HuH-7 (cell line): ENCODE measurements around the gene GLB1L2.
"Not testable (repeated sequence)": the region's sequence is repeated elsewhere in the genome, so short reads cannot be mapped to it uniquely, and the experiment has no call there.

ENCODE experiments used
- DNase-seq: peaks from one replicate; pipeline ENCODE4 v3.0.0; 2011; ENCODE audit warnings: low spot score

GLB1L2 gene, protein sequence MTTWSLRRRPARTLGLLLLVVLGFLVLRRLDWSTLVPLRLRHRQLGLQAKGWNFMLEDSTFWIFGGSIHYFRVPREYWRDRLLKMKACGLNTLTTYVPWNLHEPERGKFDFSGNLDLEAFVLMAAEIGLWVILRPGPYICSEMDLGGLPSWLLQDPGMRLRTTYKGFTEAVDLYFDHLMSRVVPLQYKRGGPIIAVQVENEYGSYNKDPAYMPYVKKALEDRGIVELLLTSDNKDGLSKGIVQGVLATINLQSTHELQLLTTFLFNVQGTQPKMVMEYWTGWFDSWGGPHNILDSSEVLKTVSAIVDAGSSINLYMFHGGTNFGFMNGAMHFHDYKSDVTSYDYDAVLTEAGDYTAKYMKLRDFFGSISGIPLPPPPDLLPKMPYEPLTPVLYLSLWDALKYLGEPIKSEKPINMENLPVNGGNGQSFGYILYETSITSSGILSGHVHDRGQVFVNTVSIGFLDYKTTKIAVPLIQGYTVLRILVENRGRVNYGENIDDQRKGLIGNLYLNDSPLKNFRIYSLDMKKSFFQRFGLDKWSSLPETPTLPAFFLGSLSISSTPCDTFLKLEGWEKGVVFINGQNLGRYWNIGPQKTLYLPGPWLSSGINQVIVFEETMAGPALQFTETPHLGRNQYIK

DNA sequence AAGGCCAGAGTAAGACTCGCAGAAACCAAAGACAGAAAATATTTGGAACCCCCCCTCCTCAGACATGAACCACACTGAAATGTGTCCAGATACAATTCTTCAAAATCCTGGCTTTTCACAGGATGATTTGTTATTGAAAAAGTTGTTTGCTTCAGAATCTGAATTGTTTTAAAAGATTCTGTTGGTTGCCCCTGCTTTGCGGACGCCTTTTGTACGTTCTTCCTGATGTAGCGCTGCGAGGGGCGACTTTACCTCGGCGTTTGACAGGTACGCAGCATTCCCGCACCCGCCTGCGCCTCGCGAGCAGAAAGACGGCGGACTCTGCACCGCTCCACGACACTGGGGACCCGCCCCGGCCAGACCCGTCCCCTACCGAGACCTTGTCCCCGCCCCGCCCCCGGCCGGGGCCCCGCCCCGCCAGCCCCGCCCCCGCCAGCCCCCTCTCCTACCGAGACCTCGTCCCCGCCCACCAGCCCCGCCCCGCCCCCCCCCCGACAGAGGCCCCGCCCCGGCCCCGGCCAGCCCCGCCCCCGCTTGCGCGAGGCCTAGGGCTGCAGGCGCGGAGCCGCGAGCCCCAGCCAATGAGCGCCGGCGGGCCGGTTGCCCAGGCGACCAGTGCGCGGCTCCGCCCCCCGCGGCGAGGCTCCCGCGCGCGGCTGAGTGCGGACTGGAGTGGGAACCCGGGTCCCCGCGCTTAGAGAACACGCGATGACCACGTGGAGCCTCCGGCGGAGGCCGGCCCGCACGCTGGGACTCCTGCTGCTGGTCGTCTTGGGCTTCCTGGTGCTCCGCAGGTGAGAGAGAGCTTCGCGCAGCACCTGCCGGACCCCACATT is at the start of gene GLB1L2:
Gene GLB1L2, plus strand, starts transcription at position 635 of the 835 bp plus-strand sequence. Its CDS starts 74 bp downstream, at position 709.
- DNase-seq: no peak

DNA sequence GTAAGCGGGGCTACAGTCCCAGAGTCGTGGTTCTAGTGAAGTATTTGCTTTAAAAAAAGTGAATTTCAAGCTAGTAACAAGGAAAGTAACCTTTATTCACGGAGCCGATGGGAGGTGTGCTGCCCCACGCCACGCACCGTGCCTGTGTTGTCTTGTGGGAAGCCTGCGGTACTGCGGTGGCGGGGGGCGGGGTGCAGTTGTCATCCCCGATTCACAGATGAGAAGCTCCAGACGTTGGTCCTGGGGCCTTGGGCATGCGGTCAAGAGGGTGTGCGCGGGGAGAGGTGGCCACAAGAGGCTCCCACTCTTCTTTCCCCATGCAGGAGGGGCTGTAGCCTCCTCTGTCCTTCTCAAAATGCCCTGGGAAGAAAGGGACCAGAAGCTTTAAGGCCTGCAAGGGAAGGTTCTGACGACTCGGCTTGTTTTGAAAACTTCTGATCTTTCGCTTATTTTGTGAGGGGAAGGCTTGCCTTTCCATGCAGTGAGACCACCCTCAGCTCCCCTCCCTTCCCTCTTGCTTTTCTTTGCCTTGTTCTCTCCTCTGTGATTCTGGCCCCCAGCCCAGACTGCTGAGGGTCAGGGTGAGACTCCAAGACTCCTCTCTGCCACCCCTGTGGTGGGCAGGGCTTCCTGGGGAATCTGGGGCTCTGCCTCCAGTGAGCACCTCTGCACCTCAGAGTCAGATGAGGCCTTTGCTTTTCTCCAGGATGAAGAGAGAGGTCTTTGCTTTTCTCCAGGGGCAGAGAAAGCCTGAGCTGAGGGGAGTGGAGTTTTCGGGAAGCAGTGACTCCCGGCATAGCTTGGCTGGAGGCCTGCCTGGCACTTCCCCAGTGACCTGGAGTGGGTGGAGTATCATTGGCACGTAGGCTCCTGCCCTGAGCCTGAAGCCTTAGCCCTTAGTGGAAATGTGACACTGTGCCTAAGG is 49.4 kb upstream of the GLB1L2 start:
- DNase-seq: no peak

DNA sequence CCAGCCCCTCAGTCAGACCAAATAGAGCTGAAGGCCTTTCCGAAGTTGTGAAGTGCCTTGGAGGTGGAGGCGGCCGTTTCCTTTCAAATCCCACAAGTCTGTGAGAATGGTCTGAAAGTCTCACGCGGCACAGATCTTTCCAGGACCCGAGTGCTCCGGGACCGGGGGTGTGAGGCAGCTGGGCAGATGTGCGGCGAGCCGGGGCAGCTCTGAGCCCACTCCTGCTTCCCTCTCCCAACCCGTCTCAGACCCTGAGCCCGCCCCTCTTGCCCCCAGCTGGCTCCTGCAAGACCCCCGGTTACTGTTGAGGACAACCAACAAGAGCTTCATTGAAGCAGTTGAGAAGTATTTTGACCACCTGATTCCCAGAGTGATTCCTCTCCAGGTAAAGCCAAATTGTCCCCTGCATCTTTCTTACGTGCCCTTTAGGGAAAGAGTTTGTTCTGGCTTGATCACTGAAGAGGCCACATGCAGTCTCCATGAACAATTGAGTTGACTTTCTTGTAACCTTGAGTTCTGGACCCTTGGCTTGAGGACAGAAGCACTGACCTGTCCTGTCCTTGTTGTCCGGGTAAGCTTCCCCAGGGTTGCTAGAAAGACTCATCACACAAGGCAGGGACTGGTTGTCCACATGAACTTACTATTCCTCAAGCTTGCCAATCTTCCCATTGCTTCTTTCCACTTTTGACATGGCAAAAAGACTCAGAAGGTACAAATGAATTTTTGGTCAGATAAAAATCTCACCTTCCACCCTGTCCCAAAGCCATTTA is 48.1 kb upstream of the GLB1L2 start:
- no peak for DNase-seq

DNA sequence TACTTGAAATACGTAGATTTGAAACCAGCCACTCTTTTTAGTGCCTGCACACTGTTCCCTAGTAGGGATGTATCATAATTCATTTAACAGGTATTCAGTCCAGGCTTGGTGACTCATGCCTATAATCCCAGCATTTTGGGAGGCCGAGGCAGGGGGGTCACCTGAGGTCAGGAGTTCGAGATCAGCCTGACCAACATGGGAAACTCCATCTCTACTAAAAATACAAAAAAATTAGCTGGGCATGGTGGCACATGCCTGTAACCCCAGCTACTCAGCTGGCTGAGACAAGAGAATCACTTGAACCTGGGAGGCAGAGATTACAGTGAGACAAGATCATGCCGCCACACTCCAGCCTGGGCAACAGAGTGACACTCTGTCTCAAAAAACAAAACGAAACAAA is 47.4 kb upstream of the GLB1L2 start:
- not testable (repeated sequence) for DNase-seq

DNA sequence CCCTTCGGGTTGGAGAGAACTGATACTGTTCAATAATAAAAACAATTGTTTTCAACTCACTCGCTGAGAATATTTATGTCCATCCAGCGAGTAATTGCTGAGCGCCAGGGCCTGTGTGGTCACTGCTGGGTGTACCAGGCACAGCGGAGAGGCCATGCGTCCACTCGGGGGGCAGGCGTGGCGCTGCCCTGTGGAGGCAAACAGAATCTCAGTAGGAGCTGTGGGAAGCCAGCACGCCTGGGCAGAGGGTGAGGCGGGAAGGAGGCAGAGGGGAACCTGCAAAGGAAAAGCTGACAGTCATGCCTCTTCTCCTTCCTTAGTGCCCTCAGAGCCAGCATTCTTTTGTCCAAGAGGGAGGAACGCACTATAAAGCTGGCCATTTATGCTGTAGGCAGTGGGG is 44.2 kb upstream of the GLB1L2 start:
- DNase-seq: no peak

DNA sequence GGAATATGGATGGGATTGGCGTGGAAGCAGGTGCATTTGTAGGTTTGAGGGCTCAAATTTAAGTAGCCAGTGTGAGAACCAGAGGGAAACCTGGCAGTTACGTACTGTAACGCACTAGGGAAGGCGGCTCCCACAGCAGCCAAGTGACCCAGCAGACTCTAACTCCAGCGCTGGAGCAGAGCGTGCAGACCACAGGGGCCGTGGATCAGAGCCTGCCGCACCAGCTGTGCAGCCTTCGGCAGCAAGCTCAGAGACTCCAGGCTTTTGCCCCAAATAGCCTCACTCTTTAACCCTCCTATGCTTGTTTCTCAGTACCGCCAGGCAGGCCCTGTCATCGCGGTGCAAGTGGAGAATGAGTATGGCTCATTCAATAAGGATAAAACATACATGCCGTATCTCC is 43.3 kb upstream of the GLB1L2 start:
- DNase-seq: no peak

DNA sequence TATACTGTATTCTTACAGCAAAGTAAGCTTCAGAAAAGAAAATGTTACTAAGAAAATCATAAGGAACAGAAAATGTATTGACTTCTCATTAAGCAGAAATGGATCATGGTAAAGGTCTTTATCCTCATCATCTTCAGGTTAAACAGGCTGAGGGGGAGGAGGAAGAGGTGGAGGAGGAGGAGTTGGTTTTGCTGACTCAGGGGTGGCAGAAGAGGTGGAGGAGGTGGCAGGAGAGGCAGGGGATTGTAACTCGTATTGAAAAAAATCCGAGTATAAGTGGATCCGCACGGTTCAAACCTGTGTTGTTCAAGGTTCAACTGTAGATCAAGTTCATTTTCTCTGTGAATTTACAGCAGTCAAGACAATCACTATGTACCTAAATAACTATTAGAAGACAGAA is 42.6 kb upstream of the GLB1L2 start:
- no peak for DNase-seq

DNA sequence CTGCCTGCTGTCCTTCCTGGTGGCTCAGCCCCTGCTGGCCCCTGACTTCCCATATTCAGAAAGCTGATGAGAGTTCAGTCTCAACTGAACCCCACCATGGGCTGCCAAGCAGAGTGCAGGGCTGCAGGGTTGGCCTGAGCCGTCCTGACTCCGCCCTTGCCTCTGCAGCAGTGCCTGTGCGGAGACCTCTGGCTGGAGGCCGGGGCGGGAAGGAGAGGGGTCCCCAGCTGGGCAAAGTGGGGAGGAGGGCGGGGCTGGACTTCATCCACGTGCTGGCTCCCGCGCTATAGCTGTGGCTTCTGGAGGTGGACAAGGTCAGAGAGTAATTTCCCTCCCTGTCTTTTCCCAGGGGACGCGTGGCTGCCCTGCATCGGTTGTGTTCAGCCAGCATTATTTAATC is 42.0 kb upstream of the GLB1L2 start:
- no peak for DNase-seq

DNA sequence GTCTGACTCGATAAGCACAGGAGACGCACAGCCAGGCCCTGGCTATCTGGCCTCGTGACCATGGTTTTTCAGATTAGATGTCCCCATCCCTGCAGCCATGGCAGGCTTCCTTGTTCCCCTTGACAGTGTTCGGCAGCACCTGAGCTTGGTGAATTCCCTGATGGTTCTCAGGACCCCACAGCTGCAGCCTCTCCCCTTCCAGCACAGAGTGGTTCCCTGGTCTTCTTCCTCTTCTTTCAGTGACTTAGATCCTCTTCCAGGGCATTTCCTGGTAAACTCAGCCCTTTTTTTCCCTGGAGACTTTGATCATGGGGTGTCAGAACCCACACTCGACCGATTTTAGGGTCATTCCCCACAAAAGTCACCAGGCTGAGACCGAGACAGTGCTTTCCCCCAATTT is 41.1 kb upstream of the GLB1L2 start:
- no peak for DNase-seq

DNA sequence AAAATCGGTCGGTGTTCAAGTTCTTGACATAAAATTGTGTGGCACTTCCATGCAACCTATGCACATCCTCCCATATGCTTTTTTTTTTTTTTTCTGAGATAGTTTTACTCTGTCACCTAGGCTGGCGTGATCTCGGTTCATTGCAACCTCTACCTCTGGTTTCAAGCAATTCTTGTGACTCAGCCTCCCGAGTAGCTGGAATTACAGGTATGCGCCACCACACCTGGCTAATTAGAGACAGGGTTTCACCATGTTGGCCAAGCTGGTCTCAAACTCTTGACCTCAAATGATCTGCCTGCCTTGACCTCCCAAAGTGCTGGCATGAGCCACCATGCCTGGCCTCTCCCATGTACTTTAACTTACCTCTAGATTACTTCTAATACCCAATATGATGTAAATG is 40.6 kb upstream of the GLB1L2 start:
- no peak for DNase-seq

DNA sequence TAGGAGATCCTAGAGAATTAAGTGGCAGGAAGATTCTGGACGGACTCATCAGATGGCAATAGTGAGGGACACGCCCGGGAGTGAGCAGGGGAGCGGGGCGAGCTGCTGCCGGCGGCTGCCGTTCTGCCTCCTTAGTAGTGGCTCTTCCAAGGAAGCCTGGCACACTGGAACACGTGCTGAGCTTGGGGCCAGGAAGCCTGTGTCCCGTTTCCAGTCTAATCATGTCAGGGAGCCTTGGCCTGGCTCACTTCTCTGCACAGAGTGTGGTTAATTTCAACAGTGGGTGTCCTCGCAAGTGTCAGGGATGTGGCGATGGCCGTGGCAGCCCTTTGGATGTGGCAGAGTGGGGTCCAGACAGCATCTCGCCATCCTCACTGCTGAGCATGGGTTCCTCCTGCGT is 39.1 kb upstream of the GLB1L2 start:
- no peak for DNase-seq

DNA sequence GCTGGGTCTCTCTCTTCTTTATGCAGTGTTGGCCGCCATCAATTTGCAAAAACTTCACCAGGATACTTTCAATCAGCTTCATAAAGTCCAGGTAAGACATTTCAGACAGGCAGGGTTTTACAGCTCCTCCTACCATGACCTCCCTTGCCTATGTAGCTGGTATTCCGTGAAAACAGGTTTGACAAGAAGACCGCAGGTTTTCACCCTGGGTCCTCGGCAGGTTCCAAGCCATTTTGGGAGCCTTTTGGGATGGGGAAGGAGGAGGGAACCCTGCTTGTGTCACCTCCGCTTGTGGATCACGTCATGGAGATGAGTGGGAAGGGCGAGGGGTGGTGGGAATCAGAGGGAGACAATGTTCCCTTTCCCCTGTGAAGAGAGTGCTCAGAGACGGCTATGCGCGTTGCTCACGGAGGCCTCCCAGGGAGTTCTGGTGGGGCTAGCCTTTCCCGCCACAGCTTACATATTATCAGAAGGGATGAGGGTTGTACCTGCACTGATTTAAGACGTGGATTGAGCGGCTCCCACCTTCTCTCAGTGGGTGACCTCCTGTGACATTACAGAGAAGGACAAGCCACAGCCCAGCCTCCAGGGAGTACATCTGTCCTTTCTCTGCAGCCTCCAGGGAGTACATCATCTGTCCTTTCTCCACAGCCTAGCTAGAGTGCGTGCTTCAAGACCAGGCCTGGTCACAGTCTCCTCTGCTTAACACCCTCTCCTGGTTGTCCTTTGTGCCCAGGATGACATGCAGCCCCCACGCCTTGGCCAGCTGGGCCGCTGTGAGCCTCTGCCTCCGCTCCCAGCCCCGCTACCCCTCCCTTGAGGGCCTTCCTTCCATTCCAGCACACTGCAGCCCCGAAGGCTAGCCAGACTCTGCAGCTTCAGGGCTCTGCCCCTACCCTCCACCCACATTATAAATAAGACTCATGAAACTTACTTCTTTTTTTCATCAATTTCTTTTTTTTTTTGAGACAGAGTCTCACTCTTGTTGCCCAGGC is 38.4 kb upstream of the GLB1L2 start:
- DNase-seq: no peak

DNA sequence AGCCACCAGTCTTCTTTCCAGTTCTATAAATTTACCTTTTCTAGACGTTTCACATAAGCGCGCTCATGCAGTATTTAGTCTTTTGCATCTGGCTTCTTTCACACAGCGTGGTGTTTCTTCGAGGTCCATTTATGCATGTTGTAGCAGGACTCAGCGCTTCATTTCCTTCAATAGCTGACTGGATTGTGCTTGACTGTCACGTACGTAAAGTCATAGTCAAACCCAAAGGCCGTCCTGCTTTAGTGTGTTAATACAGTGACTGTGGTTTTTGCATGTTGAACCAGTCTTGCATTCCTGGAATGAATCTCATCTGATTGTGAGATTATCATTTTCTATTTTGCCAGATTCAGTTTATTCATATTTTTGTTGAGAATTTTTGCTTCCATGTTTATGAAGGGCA is 37.1 kb upstream of the GLB1L2 start:
- no peak for DNase-seq

DNA sequence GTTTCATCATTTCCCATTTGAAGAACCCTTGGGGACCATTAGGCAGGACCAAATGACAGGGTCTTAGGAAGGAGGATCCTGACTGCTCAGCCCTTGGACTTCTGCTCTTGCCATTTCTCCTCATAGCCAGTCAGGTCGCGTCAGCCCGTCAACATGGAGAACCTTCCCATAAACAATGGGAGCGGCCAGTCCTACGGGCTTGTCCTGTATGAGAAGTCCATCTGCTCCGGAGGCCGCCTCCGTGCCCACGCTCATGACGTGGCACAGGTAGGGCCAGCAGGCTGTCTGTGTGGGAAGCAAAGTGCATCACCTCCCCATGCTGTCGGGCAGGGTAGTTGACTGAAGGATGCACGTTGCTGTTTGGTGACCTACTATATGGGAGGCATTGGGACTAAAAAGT is 19.6 kb upstream of the GLB1L2 start:
- no peak for DNase-seq

DNA sequence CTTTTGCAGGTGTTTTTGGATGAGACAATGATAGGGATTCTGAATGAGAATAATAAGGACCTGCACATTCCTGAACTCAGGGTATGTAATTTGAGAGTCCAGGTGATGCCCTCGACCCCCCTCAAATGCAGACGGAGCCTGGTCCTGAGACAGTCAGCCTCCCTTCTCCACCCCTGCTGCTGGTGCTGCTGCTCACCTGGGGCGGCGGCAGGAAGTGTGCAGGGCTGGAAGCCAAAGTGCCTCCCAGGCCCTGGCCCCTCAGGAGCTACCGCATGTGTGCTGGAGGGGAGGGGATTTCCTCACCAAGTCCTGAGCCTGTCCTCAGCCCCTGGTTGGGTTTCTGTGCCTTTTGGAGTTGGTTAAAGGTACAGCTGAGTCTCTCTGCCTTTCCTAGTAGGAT is 19.0 kb upstream of the GLB1L2 start:
- no peak for DNase-seq

DNA sequence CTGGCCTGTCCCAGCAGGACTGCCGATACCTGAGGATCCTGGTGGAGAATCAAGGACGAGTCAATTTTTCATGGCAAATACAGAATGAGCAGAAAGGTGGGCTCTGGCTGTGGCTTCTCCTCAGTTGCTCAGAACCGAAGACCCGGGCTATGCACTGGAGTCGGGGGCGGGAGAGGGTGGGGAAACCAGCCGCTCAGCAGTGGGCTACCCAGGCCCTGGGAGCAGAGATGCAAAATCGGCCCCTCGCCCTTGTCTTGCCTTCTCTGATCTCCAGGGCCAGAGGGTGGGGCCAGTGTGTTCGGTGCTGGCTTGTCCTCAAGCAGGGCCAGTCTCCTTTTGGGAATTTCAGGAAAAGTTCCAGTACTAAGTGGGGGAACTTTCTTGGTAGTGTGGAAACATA is 18.4 kb upstream of the GLB1L2 start:
- DNase-seq: no peak

DNA sequence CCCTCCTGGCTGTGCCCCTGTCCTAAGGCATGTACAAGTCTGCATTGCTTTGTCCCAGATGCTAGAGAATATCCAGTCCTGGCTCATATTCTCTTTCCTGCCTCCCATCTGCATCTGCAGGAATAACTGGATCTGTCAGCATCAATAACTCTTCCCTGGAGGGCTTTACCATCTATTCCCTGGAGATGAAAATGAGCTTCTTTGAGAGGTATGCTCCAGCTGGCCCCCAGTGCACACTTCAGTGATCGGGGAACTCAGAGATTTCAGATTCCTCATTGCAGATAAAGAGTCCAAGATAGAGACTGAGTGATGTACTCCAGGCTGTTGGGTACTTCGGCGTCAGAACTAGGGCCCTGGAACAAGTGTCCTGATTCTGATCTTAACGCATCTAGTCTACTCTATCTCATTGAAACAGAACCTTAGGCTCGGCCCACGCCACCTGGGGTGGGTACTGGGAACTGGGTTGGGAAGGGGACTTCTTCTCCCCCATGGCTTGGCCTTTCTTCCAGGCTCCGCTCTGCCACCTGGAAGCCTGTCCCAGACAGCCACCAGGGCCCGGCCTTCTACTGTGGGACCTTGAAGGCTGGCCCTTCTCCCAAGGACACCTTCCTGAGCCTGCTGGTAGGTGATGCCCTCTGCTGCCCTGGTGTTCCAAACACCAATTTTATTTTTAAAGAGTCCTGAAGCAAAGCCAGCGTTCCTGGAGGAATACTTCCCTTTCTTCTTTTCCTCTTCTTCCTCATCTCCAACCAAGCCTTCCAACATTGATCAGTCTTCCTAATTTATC is 17.8 kb upstream of the GLB1L2 start:
- DNase-seq: no peak

DNA sequence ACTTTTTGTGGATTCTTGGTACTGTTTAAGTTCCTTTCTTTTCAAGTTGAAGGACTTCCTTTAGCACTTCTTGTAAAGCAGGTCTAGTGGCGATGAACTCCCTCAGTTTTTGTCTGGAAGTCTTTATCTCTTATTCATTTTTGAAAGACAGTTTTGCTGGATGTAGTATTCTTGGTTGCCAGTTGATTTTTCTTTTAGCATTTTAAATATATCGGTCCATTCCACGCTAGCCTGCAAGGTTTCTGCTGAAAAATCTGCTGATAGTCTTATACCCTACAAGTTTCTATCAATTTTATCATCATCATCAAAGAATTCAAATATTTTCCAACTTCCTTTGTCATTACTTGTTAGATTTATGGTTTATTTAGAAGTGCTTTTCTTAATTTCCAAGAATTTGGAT is 14.7 kb upstream of the GLB1L2 start:
- no peak for DNase-seq

DNA sequence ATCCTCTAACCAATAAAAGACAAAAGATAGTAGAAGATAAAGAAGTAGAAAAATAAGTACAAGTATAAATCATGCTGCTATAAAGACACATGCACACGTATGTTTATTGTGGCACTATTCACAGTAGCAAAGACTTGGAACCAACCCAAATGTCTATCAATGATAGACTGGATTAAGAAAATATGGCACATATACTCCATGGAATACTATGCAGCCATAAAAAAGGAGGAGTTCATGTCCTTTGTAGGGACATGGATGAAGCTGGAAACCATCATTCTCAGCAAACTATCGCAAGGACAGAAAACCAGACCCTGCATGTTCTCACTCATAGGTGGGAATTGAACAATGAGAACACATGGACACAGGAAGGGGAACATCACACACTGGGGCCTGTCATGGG is 10.4 kb upstream of the GLB1L2 start:
- not testable (repeated sequence) for DNase-seq
